ENCODE measurements around the gene CD300LG.
"Not testable (repeated sequence)": the region's sequence is repeated elsewhere in the genome, so short reads cannot be mapped to it uniquely, and the experiment has no call there.

CD300LG gene

GRCh38 chr17:43869031-43869430 lies 22.1 kb downstream of the CD300LG start:
- not testable (repeated sequence) for H3K27ac Mint-ChIP-seq; H3K4me1 Mint-ChIP-seq (ENCODE audit: low read depth in 2 of 2); H3K36me3 Mint-ChIP-seq (ENCODE audit: insufficient read depth); H3K9me3 Mint-ChIP-seq; DNase-seq; H3K4me3 Mint-ChIP-seq; ATAC-seq (replicated peaks)
- peaks cover 53 to 60% of the 10 kb centered on the region in 2 donors for H3K27me3 Mint-ChIP-seq

DNA sequence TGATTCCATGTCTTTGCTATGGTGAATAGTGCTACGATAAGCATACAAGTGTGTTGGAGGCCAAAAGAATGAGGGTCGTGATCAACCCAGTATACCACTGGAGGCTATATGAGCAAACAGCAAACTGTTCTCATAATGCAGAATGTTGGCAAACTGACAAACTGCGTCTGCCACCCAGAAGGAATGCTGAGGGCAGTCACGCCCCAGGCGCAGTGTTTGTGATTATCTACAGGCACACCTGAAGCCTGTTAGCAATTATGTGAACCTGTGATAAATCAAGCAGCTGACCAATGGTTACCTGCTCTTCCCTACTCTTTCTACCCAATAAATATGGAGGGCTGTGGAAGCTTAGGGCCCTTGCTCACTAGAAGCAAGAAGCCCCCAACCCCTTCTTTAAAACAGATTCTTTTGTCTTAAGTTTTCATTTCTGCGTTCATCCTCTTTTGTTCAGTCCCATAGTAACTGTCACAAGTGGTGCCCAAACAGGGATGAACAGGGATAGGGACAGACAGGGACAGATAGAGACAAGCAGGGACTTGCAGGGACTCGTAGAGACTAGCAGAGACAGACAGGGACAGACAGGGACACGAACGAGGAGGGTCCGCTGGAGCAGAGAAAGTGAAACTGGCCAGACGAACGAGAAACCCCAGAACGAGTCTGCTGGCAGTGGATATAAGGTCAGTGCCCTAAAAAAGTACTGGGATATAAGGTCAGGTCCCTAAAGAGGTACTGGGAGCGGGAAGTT lies 25.1 kb downstream of the CD300LG start:
- Mint-ChIP-seq H3K9me3 (no peaks in the 10 kb centered on the region), H3K4me1 (ENCODE audit: low read depth in 2 of 2) (no peaks in the 10 kb centered on the region), H3K36me3 (ENCODE audit: insufficient read depth) (no peaks in the 10 kb centered on the region), H3K4me3 (no peak overlapping the region), H3K27ac (no peak overlapping the region), H3K27me3 (peaks cover 56 to 72% of the 10 kb centered on the region in 2 donors)
- no peak for DNase-seq
- ATAC-seq (replicated peaks) = no peak

DNA sequence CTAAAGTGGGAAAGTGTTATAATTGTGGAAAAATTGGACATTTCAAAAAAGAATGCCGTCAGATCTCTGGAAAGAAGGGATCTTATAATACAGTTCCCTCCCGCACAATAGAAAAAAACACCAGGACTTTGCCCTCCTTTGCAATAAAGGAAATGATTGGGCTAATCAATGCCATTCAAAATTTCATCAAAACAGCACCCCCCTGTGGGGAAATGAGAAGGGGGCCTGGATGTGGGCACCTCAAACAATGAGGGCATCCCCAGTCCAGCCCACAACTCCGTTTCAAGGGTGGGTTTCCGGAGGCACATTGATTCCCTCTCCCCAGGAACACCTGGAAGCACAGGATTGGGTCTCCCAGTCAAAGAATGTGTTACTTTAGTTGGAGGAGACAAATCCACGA lies 26.1 kb downstream of the CD300LG start:
- no peak for DNase-seq
- H3K9me3 Mint-ChIP-seq = no peaks in the 10 kb centered on the region

GRCh38 chr17:43873815-43874214 lies 26.8 kb downstream of the CD300LG start:
- no peak overlapping the region for H3K4me3 Mint-ChIP-seq
- peaks cover 0 to 2% of the 10 kb centered on the region in 2 donors for H3K4me1 Mint-ChIP-seq (ENCODE audit: low read depth in 2 of 2)
- H3K27ac Mint-ChIP-seq = no peak overlapping the region
- H3K9me3 Mint-ChIP-seq = no peaks in the 10 kb centered on the region
- DNase-seq = no peak
- ATAC-seq (replicated peaks) = no peak
- no peaks in the 10 kb centered on the region for H3K36me3 Mint-ChIP-seq (ENCODE audit: insufficient read depth)
- peaks cover 41 to 65% of the 10 kb centered on the region in 2 donors for H3K27me3 Mint-ChIP-seq

More for the DNA sequence above, 26.1 kb downstream of the CD300LG start:
- no peak for ATAC-seq (replicated peaks)
- no peaks in the 10 kb centered on the region for H3K4me1 Mint-ChIP-seq (ENCODE audit: low read depth in 2 of 2)
- no peak overlapping the region for H3K4me3 Mint-ChIP-seq
- peaks cover 46 to 68% of the 10 kb centered on the region in 2 donors for H3K27me3 Mint-ChIP-seq
- H3K36me3 Mint-ChIP-seq (ENCODE audit: insufficient read depth) = no peaks in the 10 kb centered on the region
- no peak overlapping the region for H3K27ac Mint-ChIP-seq

- DNase-seq = no peak
- Mint-ChIP-seq H3K36me3 (ENCODE audit: insufficient read depth) (no peaks in the 10 kb centered on the region), H3K9me3 (no peaks in the 10 kb centered on the region), H3K4me1 (ENCODE audit: low read depth in 2 of 2) (peaks cover under 1 to 3% of the 10 kb centered on the region in 2 donors), H3K4me3 (no peak overlapping the region), H3K27me3 (peaks cover 45 to 65% of the 10 kb centered on the region in 2 donors), H3K27ac (no peak overlapping the region)
- ATAC-seq (replicated peaks) = no peak
These were observed 27.3 kb downstream of the CD300LG start for GRCh38 chr17:43874293-43874692.

DNA sequence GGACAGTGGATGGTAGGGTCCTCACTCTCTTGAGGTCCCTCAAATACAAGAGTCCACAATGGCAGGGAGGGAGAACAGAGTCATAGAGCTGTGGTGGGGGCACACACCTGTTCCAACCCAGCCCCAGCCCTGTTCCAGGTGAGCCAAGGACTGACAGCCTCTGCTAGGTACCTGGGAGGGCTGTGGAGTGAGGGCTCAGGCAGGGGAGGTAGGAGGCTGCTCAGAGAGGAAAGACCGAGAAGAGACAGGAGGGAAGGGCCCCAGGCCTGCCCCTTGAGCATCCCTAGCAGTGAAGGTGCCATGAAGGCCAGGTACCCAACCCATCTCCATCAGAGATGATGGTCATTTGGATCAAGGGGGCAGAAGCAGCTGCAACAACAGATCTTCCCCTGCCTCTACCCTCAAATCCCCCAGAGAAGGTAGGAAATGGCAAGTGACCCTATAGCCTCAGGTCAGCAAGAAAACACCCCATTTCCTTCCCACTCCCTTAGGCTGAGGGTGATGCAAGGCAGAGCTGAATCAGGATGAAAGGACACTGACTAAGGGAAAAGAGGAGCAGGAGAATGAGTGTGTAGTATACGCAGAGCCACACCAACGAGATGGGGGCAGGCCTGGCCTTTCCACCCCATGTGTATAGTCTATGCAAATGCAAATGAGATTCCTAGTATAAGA lies 28.6 kb downstream of the CD300LG start:
- DNase-seq (no peak), ATAC-seq (replicated peaks) (no peak)
- H3K4me1 Mint-ChIP-seq (ENCODE audit: low read depth in 2 of 2) = peaks cover 3% of the 10 kb centered on the region in 2 donors
- H3K36me3 Mint-ChIP-seq (ENCODE audit: insufficient read depth) = no peaks in the 10 kb centered on the region
- H3K4me3 Mint-ChIP-seq = no peak overlapping the region
- no peaks in the 10 kb centered on the region for H3K9me3 Mint-ChIP-seq
- H3K27ac Mint-ChIP-seq = no peak overlapping the region
- peaks cover 40 to 60% of the 10 kb centered on the region in 2 donors for H3K27me3 Mint-ChIP-seq

DNA sequence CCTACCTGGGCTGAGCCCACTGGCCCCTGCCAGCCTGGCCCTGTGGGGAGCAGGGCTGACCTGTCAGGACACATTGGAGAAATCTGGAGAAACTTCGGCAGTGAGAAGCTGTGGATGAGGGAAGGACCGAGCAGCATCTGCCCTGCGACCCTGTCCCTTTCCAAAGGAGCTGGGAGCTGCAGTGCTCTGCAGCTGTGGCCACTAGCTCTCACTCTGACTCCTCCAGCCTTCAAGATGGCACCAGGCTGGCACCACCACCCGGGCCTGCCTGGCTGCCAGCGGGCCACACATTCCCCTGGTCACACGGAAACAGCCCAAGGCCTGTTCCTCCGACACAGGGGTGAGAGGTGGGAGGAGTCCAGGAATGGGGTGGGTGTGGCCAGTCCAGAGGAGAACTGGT lies 30.1 kb downstream of the CD300LG start:
- H3K4me3 Mint-ChIP-seq = no peak overlapping the region
- DNase-seq (no peak), ATAC-seq (replicated peaks) (no peak)
- peaks cover 40 to 48% of the 10 kb centered on the region in 2 donors for H3K27me3 Mint-ChIP-seq
- H3K27ac Mint-ChIP-seq = no peak overlapping the region
- H3K9me3 Mint-ChIP-seq = no peaks in the 10 kb centered on the region
- H3K4me1 Mint-ChIP-seq (ENCODE audit: low read depth in 2 of 2) = peaks cover 3% of the 10 kb centered on the region in 2 donors
- H3K36me3 Mint-ChIP-seq (ENCODE audit: insufficient read depth) = no peaks in the 10 kb centered on the region

DNA sequence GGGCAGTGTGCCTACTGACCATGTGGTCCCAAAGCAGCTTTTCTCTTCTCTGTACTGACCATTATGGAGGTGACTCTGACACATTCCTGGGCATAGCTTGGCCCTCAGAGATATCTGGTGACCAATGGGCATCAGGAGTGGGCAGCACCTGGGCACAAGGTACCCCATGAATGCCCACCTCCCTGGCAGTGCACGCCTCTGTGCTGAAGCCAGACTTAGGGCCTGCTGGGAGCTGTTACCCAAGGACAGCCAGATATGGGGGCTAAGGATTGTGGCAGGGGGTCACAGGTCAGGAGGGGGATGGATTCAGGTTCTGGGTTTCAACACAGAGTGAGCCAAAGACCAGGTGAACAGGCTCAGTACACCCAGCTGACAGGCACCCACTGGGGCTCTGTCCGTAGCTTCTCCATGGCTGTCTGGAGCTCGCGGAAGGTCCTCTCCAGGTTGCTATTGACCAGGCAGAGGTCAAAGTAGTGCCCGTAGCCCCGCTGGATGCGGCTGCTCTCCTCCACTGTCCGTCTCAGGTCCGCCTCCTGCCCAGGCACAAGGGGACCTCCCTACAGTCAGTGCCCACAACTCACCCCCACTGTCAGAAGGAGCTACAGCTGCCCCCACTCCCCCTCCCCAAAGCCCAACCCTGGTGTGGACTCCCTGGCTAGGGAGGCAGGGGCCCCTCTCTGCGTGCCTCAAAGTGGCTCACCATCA lies 30.6 kb downstream of the CD300LG start:
- Mint-ChIP-seq H3K36me3 (ENCODE audit: insufficient read depth) (no peaks in the 10 kb centered on the region), H3K4me3 (no peak overlapping the region), H3K4me1 (ENCODE audit: low read depth in 2 of 2) (peaks cover 3% of the 10 kb centered on the region in 2 donors), H3K27me3 (peaks cover 34 to 44% of the 10 kb centered on the region in 2 donors), H3K9me3 (no peaks in the 10 kb centered on the region), H3K27ac (no peak overlapping the region)
- DNase-seq = no peak
- ATAC-seq (replicated peaks) = no peak

GRCh38 chr17:43878260-43879175 lies 31.5 kb downstream of the CD300LG start:
- peak; percentile 56 to 68 (median 66) for DNase-seq

GRCh38 chr17:43879723-43880419 lies 32.9 kb downstream of the CD300LG start:
- ATAC-seq (replicated peaks) (no peak), DNase-seq (no peak)
- peaks cover 3% of the 10 kb centered on the region in 2 donors for H3K4me1 Mint-ChIP-seq (ENCODE audit: low read depth in 2 of 2)
- H3K27ac Mint-ChIP-seq = no peak overlapping the region
- H3K4me3 Mint-ChIP-seq = no peak overlapping the region
- H3K36me3 Mint-ChIP-seq (ENCODE audit: insufficient read depth) = no peaks in the 10 kb centered on the region
- H3K9me3 Mint-ChIP-seq = no peaks in the 10 kb centered on the region
- H3K27me3 Mint-ChIP-seq = peaks cover 17 to 37% of the 10 kb centered on the region in 2 donors

More at GRCh38 chr17:43878260-43879175, 31.5 kb downstream of the CD300LG start:
- H3K4me1 Mint-ChIP-seq (ENCODE audit: low read depth in 2 of 2) = peaks cover 3% of the 10 kb centered on the region in 2 donors
- H3K9me3 Mint-ChIP-seq = no peaks in the 10 kb centered on the region
- H3K4me3 Mint-ChIP-seq = no peak overlapping the region
- H3K36me3 Mint-ChIP-seq (ENCODE audit: insufficient read depth) = no peaks in the 10 kb centered on the region
- H3K27me3 Mint-ChIP-seq = peaks cover 25 to 44% of the 10 kb centered on the region in 2 donors
- H3K27ac Mint-ChIP-seq = no peak overlapping the region
- ATAC-seq (replicated peaks) = peak; percentile 87

GRCh38 chr17:43880420-43880991 lies 33.5 kb downstream of the CD300LG start:
- peaks cover 3% of the 10 kb centered on the region in 2 donors for H3K4me1 Mint-ChIP-seq (ENCODE audit: low read depth in 2 of 2)
- ATAC-seq (replicated peaks) = peak; percentile 53
- no peaks in the 10 kb centered on the region for H3K36me3 Mint-ChIP-seq (ENCODE audit: insufficient read depth)
- H3K27me3 Mint-ChIP-seq = peaks cover 17 to 30% of the 10 kb centered on the region in 2 donors
- DNase-seq = peak; percentile 29 to 38 (median 37)
- no peaks in the 10 kb centered on the region for H3K9me3 Mint-ChIP-seq
- no peak overlapping the region for H3K4me3 Mint-ChIP-seq
- no peak overlapping the region for H3K27ac Mint-ChIP-seq

- peaks cover 17 to 30% of the 10 kb centered on the region in 2 donors for H3K27me3 Mint-ChIP-seq
- ATAC-seq (replicated peaks) (no peak), DNase-seq (no peak)
- H3K9me3 Mint-ChIP-seq = no peaks in the 10 kb centered on the region
- H3K4me1 Mint-ChIP-seq (ENCODE audit: low read depth in 2 of 2) = peaks cover 3% of the 10 kb centered on the region in 2 donors
- no peak overlapping the region for H3K27ac Mint-ChIP-seq
- H3K36me3 Mint-ChIP-seq (ENCODE audit: insufficient read depth) = no peaks in the 10 kb centered on the region
- no peak overlapping the region for H3K4me3 Mint-ChIP-seq
These were observed 34.2 kb downstream of the CD300LG start for GRCh38 chr17:43881181-43881580.

Measured in effector memory CD8-positive, alpha-beta T cell (primary cell).